Karpas-422 (cell line): ENCODE data around the gene HJURP. TPM values are rescaled to one million over a fixed set of nuclear protein-coding genes. Genes with fewer than 3 reads are reported as not detected.

Experiments used
- DNase-seq: peaks from one replicate; pipeline ENCODE4 v3.0.0-alpha.2; 2015
- H2AFZ ChIP-seq: fragments of 200-600 bp; sonication (generic); 2 replicates; pipeline ENCODE4 v1.6.1; 2014; ENCODE audit warnings: antibody characterized with exemption, low read length, mixed read lengths
- H3K27ac ChIP-seq: fragments of 200-600 bp; sonication (generic); 2 replicates; pipeline ENCODE4 v1.5.1; 2014; ENCODE audit warnings: mild to moderate bottlenecking, low read length, moderate library complexity
- H3K27me3 ChIP-seq: fragments of 200-600 bp; sonication (generic); 2 replicates; pipeline ENCODE4 v1.6.1; 2014; ENCODE audit warnings: low read length, mixed read lengths
- H3K36me3 ChIP-seq: fragments of 200-600 bp; sonication (generic); 2 replicates; pipeline ENCODE4 v1.6.1; 2014; ENCODE audit warnings: low read length, mixed read lengths; ENCODE audit not compliant: insufficient read depth
- H3K4me1 ChIP-seq: fragments of 200-600 bp; sonication (generic); 2 replicates; pipeline ENCODE4 v1.6.1; 2014; ENCODE audit warnings: mild to moderate bottlenecking, low read length, mixed read lengths
- H3K4me2 ChIP-seq: fragments of 200-600 bp; sonication (generic); 2 replicates; pipeline ENCODE4 v1.6.1; 2014; ENCODE audit warnings: low read length, low read depth, mild to moderate bottlenecking; ENCODE audit not compliant: poor library complexity, severe bottlenecking
- H3K4me3 ChIP-seq: fragments of 200-600 bp; sonication (generic); 2 replicates; pipeline ENCODE4 v1.5.1; 2014; ENCODE audit warnings: mild to moderate bottlenecking, antibody characterized with exemption, low read length, mixed read lengths
- H3K79me2 ChIP-seq: fragments of 200-600 bp; sonication (generic); 2 replicates; pipeline ENCODE4 v1.6.1; 2014; ENCODE audit warnings: mild to moderate bottlenecking, low read length, mixed read lengths
- H3K9ac ChIP-seq: fragments of 200-600 bp; sonication (generic); 2 replicates; pipeline ENCODE4 v1.6.0; 2014; ENCODE audit warnings: low read length
- H3K9me2 ChIP-seq: fragments of 200-600 bp; sonication (generic), shearing (Covaris generic); replicated peaks from 2 replicates; pipeline ENCODE4 v1.6.0; 2014; ENCODE audit warnings: mild to moderate bottlenecking, low read length, moderate library complexity; ENCODE audit not compliant: insufficient read depth
- H3K9me3 ChIP-seq: fragments of 300-700, 200-600 bp; sonication (generic); 2 replicates; pipeline ENCODE4 v1.6.1; 2014; ENCODE audit warnings: low read length, mixed read lengths
- H4K20me1 ChIP-seq: fragments of 200-600 bp; sonication (generic); 2 replicates; pipeline ENCODE4 v1.6.1; 2014; ENCODE audit warnings: mild to moderate bottlenecking, antibody characterized with exemption, low read length, low read depth; ENCODE audit not compliant: insufficient read depth
- total RNA-seq: library from RNA; depleted of rRNA; stranded (reverse); fragments of >200 nt; shearing (Covaris generic); gene quantifications from 2 replicates; pipeline ENCODE4 v1.2.3, GENCODE V29; 2014; ENCODE audit warnings: low replicate concordance

HJURP gene
- total RNA-seq, 1 experiment from 2014 or later, result 29.0 TPM

DNA sequence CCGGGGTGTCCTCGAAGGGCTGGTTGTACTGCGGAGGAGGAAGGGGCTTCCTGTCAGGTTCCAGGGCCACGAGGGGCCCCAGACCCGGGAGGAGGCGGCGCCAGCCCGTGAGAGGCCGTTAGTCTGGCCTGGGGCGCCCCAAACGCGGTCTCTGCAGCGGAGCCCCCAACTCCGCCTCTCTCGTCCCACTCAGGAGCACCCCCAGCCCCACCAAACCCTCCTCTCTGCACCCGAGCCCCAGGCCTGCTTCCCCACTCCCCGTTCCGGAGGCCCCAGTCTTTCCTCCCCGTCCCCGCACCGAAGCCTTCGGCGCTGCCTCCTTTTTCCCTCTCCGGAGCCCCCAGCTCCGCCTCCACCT, 473 bp downstream of the HJURP start:
- H3K36me3 ChIP-seq, result peaks cover 29% of the 10 kb centered on the region
- H3K27me3 ChIP-seq, result no peaks in the 10 kb centered on the region
- H3K4me3 ChIP-seq, result peak overlapping the region; percentile 96
- H3K9me2 ChIP-seq, result no peaks in the 10 kb centered on the region
- H3K4me2 ChIP-seq, result peak overlapping the region; percentile 85
- peaks cover 47% of the 10 kb centered on the region for H3K79me2 ChIP-seq
- no peaks in the 10 kb centered on the region for H3K9me3 ChIP-seq
- H2AFZ ChIP-seq, result peak overlapping the region; percentile 87
- peak overlapping the region; percentile 60 for H3K27ac ChIP-seq
- peaks cover 25% of the 10 kb centered on the region for H3K4me1 ChIP-seq
- H3K9ac ChIP-seq, result peak overlapping the region; percentile 95
- no peak for DNase-seq
- peaks cover 10% of the 10 kb centered on the region; the same call in 1 of the 2 replicates for H4K20me1 ChIP-seq

DNA sequence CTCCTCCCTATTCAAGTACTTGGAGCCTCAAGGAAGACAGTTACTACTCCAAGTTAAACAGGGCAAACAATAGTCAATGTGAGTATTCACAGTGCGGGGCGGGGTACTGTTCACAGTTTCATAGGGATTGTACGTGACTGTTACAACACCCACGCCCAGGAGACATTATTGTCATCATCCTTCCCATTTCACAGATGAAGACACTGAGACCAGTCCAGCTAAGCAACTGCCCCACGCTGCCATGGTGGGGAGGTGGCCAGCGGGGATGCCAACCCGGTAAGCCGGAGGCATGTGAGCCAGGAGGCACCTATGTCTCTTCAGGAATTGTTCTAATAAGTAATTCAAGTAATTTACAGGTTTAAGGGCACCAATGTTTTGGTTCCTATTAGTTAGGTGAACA, 982 bp downstream of the HJURP start:
- Histone ChIP-seq H4K20me1 (peaks cover 10% of the 10 kb centered on the region; the same call in 1 of the 2 replicates), H3K9me2 (no peaks in the 10 kb centered on the region), H3K36me3 (peaks cover 29% of the 10 kb centered on the region), H2AFZ (no peak overlapping the region), H3K9me3 (no peaks in the 10 kb centered on the region), H3K27ac (peak overlapping the region; percentile 60; the same call in 1 of the 2 replicates), H3K27me3 (no peaks in the 10 kb centered on the region), H3K4me2 (peak overlapping the region; percentile 85), H3K79me2 (peaks cover 47% of the 10 kb centered on the region), H3K9ac (peak overlapping the region; percentile 95), H3K4me1 (peaks cover 25% of the 10 kb centered on the region), H3K4me3 (peak overlapping the region; percentile 96)
- DNase-seq, result no peak

DNA sequence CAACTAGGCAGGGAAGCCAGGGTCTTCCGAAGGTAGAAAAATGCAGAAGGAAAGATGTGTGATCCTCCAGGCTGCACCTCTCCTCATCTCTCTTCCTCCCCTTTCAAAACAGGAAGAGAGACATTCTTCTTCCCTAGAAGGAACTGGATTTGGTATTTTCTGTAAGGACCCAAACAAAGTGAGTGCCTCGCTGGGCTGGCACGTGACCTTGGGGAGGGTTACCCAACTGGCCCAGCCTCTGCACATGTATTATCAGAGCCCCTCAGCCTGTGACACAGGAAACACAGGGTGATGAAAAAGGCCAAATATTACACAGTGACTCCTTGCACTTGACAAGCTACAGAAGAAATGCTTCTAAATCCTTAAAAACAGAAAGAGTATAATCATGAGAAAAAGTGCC, 2.3 kb downstream of the HJURP start:
- H2AFZ ChIP-seq, result no peak overlapping the region
- peaks cover 25% of the 10 kb centered on the region for H3K4me1 ChIP-seq
- H3K9ac ChIP-seq, result no peak overlapping the region
- DNase-seq, result no peak
- H3K36me3 ChIP-seq, result peaks cover 34% of the 10 kb centered on the region
- H3K27ac ChIP-seq, result peak overlapping the region; percentile 60; the same call in 1 of the 2 replicates
- peaks cover 53% of the 10 kb centered on the region for H3K79me2 ChIP-seq
- no peaks in the 10 kb centered on the region for H3K9me2 ChIP-seq
- H3K4me2 ChIP-seq, result peak overlapping the region; percentile 85
- no peaks in the 10 kb centered on the region for H3K27me3 ChIP-seq
- no peaks in the 10 kb centered on the region for H3K9me3 ChIP-seq
- peaks cover 10% of the 10 kb centered on the region; the same call in 1 of the 2 replicates for H4K20me1 ChIP-seq
- H3K4me3 ChIP-seq, result peak overlapping the region; percentile 96; the same call in 1 of the 2 replicates

DNA sequence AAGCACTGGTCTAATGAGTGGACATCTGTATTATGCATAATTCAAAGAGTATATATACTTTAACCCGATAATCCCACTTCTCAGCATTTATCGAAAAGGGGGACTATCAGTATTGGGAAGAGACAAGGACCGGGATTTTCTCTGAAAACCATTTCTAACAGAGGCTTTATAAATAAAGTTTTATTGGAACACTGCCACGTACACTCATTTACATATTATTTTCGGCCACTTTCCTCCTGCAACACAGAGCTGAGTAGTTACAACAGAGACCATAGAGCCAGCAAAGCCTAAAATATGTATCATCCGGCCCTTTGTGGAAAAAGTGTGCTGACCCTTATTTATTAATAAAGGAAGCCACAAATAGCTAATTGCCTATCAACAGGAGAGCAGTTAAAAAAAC, 3.2 kb downstream of the HJURP start:
- Histone ChIP-seq H2AFZ (no peak overlapping the region), H3K4me2 (no peak overlapping the region), H3K36me3 (peaks cover 41% of the 10 kb centered on the region), H3K4me3 (no peak overlapping the region), H3K27me3 (no peaks in the 10 kb centered on the region), H3K9me2 (no peaks in the 10 kb centered on the region), H3K9me3 (no peaks in the 10 kb centered on the region), H4K20me1 (peaks cover 10% of the 10 kb centered on the region; the same call in 1 of the 2 replicates), H3K79me2 (peaks cover 53% of the 10 kb centered on the region), H3K4me1 (peaks cover 25% of the 10 kb centered on the region), H3K9ac (no peak overlapping the region), H3K27ac (no peak overlapping the region)
- DNase-seq, result no peak

- peaks cover 53% of the 10 kb centered on the region for H3K79me2 ChIP-seq
- no peaks in the 10 kb centered on the region for H3K27me3 ChIP-seq
- DNase-seq, result no peak
- H2AFZ ChIP-seq, result no peak overlapping the region
- peaks cover 10% of the 10 kb centered on the region; the same call in 1 of the 2 replicates for H4K20me1 ChIP-seq
- no peaks in the 10 kb centered on the region for H3K9me3 ChIP-seq
- no peak overlapping the region for H3K27ac ChIP-seq
- no peak overlapping the region for H3K9ac ChIP-seq
- peaks cover 25% of the 10 kb centered on the region for H3K4me1 ChIP-seq
- no peaks in the 10 kb centered on the region for H3K9me2 ChIP-seq
- H3K4me3 ChIP-seq, result no peak overlapping the region
- no peak overlapping the region for H3K4me2 ChIP-seq
- H3K36me3 ChIP-seq, result peaks cover 41% of the 10 kb centered on the region
Measured at GRCh38 chr2:233850745-233851144, 3.6 kb downstream of the HJURP start.

DNA sequence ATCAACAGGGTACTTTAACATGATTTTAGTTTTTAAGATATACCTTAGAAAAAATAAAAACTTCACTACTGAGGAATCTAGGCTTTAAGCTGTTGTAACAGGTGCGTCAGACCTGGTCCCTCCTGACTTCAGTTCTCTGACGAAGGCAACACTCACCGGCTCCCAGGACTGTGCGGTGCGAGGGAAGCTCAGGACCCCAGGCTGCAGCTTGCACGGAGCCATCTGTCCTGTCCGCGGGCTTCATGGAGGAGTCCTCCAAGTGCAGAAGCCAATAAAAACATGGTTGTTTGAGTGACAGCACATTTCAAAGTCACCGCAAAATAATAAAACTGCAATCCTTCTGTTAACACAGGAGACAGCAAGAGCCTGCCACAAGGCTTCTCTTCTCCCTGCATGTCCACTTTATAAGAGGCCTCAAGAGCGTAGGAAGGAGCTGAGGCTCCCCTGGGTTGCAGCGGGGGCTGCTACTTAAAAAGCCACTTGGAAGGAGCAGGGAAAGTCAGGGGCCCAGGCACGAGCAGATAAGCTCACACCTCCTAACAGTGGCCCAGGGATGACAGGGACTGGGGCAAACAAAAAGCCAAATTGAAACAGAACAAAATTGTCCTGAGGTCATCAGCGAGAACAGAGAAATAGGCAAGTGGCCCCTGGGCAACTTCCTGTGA, 4.6 kb downstream of the HJURP start:
- Histone ChIP-seq H3K4me1 (peaks cover 21% of the 10 kb centered on the region), H3K4me3 (no peak overlapping the region), H3K27me3 (no peaks in the 10 kb centered on the region), H3K4me2 (no peak overlapping the region), H2AFZ (no peak overlapping the region), H3K79me2 (peaks cover 53% of the 10 kb centered on the region), H3K9ac (no peak overlapping the region), H3K27ac (no peak overlapping the region), H3K9me2 (no peaks in the 10 kb centered on the region), H3K36me3 (peaks cover 41% of the 10 kb centered on the region), H3K9me3 (no peaks in the 10 kb centered on the region), H4K20me1 (peaks cover 10% of the 10 kb centered on the region; the same call in 1 of the 2 replicates)
- DNase-seq, result no peak

- Histone ChIP-seq H3K27me3 (no peaks in the 10 kb centered on the region), H3K4me1 (peaks cover 18% of the 10 kb centered on the region), H3K27ac (no peak overlapping the region), H3K9me3 (no peaks in the 10 kb centered on the region), H3K4me2 (no peak overlapping the region), H3K36me3 (peaks cover 46% of the 10 kb centered on the region), H2AFZ (no peak overlapping the region), H3K9ac (no peak overlapping the region), H3K79me2 (peaks cover 48% of the 10 kb centered on the region), H3K4me3 (no peak overlapping the region), H4K20me1 (peaks cover 5% of the 10 kb centered on the region; the same call in 1 of the 2 replicates), H3K9me2 (no peaks in the 10 kb centered on the region)
- DNase-seq, result no peak
Measured at GRCh38 chr2:233848276-233848675, 6.1 kb downstream of the HJURP start.

GRCh38 chr2:233847248-233847898, 7.0 kb downstream of the HJURP start:
- DNase-seq, result no peak
- no peaks in the 10 kb centered on the region for H3K9me3 ChIP-seq
- no peaks in the 10 kb centered on the region for H3K27me3 ChIP-seq
- H3K9ac ChIP-seq, result no peak overlapping the region
- no peak overlapping the region for H3K4me2 ChIP-seq
- peaks cover 53% of the 10 kb centered on the region for H3K36me3 ChIP-seq
- no peaks in the 10 kb centered on the region for H3K9me2 ChIP-seq
- no peak overlapping the region for H2AFZ ChIP-seq
- no peaks in the 10 kb centered on the region for H4K20me1 ChIP-seq
- peaks cover 45% of the 10 kb centered on the region for H3K79me2 ChIP-seq
- H3K4me1 ChIP-seq, result peaks cover 9% of the 10 kb centered on the region
- no peak overlapping the region for H3K4me3 ChIP-seq
- H3K27ac ChIP-seq, result no peak overlapping the region
